Upper lobe of left lung (tissue), 4 donors: Measurements from ENCODE around the gene NPY4R.
"Not testable (repeated sequence)": the region's sequence is repeated elsewhere in the genome, so short reads cannot be mapped to it uniquely, and the experiment has no call there.

Source experiments
- EP300 ChIP-seq, 4 donors: sonication (generic); formaldehyde crosslinking; IDR thresholded peaks; one replicate each; pipeline ENCODE4 v1.5.1; 2017; ENCODE audit warnings: antibody characterized with exemption in 4 of 4, control low read depth in 2 of 4
- POLR2A ChIP-seq, 4 donors: fragments of 450-650 bp; IDR thresholded peaks; one replicate each; pipeline ENCODE4 v1.5.1; 2016 to 2017; ENCODE audit warnings: antibody characterized with exemption in 4 of 4, mild to moderate bottlenecking in 2 of 4
- TF ChIP-seq, protein P1 (sequence below), 6 experiments: fragments of 450-650 bp in 4 of 6; fragments of 200-600 bp in 2 of 6; sonication (generic) in 2 of 6; IDR thresholded peaks; one replicate each; pipeline ENCODE4 v1.5.1; 2016 to 2019; ENCODE audit warnings: antibody characterized with exemption in 6 of 6

DNA sequence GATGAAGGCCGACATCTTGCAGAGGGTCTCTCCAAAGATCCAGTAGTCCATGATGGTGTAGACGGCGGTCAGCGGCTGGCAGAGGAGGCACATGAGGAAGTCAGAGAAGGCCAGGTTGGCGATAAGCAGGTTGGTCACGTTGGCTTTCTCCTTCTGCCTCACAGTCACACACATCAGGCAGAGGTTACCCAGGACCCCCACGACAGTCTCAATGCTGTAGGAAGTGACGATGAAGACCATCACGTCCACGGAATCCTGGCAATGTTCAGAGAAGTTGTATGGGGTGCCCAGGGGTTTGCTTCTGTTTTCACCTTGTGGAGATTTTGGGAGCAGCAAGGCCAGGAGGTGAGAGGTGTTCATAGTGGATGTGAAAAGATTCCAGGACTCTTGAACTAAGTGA, 3.5 kb downstream of the NPY4R start:
- TF ChIP-seq POLR2A, EP300 (IDR thresholded peaks at IDR 0.05): not testable (repeated sequence)
- TF ChIP-seq, protein P1, sequence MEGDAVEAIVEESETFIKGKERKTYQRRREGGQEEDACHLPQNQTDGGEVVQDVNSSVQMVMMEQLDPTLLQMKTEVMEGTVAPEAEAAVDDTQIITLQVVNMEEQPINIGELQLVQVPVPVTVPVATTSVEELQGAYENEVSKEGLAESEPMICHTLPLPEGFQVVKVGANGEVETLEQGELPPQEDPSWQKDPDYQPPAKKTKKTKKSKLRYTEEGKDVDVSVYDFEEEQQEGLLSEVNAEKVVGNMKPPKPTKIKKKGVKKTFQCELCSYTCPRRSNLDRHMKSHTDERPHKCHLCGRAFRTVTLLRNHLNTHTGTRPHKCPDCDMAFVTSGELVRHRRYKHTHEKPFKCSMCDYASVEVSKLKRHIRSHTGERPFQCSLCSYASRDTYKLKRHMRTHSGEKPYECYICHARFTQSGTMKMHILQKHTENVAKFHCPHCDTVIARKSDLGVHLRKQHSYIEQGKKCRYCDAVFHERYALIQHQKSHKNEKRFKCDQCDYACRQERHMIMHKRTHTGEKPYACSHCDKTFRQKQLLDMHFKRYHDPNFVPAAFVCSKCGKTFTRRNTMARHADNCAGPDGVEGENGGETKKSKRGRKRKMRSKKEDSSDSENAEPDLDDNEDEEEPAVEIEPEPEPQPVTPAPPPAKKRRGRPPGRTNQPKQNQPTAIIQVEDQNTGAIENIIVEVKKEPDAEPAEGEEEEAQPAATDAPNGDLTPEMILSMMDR (IDR thresholded peaks at IDR 0.05) = not testable (repeated sequence)
